Thyroid gland (tissue), 4 donors: ENCODE measurements around the gene NDUFS6.

Experiments used
- CTCF ChIP-seq, 6 experiments: fragments of 200-600 bp in 3 of 6; fragments of 450-650 bp in 3 of 6; sonication (generic) in 3 of 6; IDR thresholded peaks; one replicate each; pipeline ENCODE4 v1.5.1; 2016 to 2019; ENCODE audit warnings: antibody characterized with exemption in 6 of 6, mild to moderate bottlenecking in 2 of 6, inconsistent platforms in 1 of 6, moderate library complexity in 1 of 6
- POLR2A ChIP-seq, 2 donors: fragments of 450-650 bp; IDR thresholded peaks; one replicate each; pipeline ENCODE4 v1.6.1; 2017; ENCODE audit warnings: antibody characterized with exemption in 2 of 2, mild to moderate bottlenecking in 2 of 2, moderate library complexity in 1 of 2

DNA sequence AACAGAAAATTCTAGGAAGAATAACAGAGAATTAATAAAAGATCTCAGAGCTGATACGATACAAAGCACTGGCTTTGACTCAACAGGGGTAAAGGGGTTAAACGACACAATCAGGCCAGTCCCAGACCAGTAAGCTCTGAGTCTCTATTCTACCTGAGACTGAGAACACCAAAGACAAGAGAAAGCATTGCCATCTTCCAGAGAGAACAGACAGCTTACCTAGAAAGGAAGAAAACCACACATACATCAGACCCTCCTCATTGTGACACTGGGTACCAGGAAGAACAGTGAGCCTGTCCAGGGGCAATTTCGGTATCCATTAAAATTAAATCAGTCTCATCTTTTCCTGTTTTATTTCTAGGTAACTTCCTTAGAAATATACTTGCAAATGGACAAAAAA lies 42.6 kb upstream of the NDUFS6 start:
- TF ChIP-seq POLR2A (IDR thresholded peaks at IDR 0.05): no peak
- no peak for TF ChIP-seq CTCF (IDR thresholded peaks at IDR 0.05)
